ACC112 (cell line): ENCODE data around the gene ZNF398.

Experiments used
- H2AFZ ChIP-seq: fragments of 200-600 bp; sonication (generic); one replicate; pipeline ENCODE4 v1.6.0; 2017; ENCODE audit warnings: antibody characterized with exemption, low read length; ENCODE audit not compliant: unreplicated experiment
- H3K27ac ChIP-seq: fragments of 200-600 bp; sonication (generic); 2 replicates; pipeline ENCODE4 v1.5.1; 2014; ENCODE audit warnings: low read depth, mild to moderate bottlenecking, antibody characterized with exemption, low read length, moderate library complexity
- H3K27me3 ChIP-seq: fragments of 200-600 bp; sonication (generic); 2 replicates; pipeline ENCODE4 v1.6.1; 2014; ENCODE audit warnings: mild to moderate bottlenecking, antibody characterized with exemption, low read length, moderate library complexity, mixed read lengths; ENCODE audit not compliant: insufficient read depth
- H3K36me3 ChIP-seq: fragments of 200-600 bp; sonication (generic); 2 replicates; pipeline ENCODE4 v1.6.1; 2016; ENCODE audit warnings: mild to moderate bottlenecking, antibody characterized with exemption, low read length, moderate library complexity, mixed read lengths; ENCODE audit not compliant: insufficient read depth
- H3K4me1 ChIP-seq: fragments of 200-600 bp; sonication (generic); one replicate; pipeline ENCODE4 v1.6.1; 2016; ENCODE audit warnings: low read length, mixed read lengths; ENCODE audit not compliant: insufficient read depth, unreplicated experiment, control insufficient read depth
- H3K4me3 ChIP-seq: fragments of 200-600 bp; sonication (generic); 2 replicates; pipeline ENCODE4 v1.5.1; 2014; ENCODE audit warnings: mild to moderate bottlenecking, low read depth, low read length
- H3K79me2 ChIP-seq: fragments of 200-600 bp; sonication (generic); one replicate; pipeline ENCODE4 v1.6.0; 2016; ENCODE audit warnings: low read length; ENCODE audit not compliant: control insufficient read depth, unreplicated experiment, insufficient read depth

ZNF398 gene

DNA sequence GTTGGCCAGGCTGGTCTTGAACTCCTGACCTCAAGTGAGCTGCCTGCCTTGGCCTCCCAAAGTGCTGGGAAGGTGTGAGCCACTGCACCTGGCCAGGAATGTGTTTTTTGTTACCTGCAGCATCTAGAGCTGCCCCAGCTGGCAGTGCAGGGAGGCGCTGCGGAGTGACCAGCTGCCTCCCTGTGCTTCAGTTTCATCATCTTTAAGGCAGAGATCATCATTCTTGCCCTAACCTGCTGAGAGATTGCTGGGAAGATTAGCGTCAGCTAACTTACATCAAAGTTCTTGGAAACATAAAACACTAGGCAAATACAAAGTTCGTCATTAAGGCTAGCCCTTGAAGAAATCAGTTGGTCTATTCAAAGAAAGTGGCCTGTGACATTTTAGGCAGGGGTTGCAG, 50.4 kb downstream of the ZNF398 start:
- peaks cover 22% of the 10 kb centered on the region for H3K36me3 ChIP-seq
- no peak overlapping the region for H2AFZ ChIP-seq
- peaks cover 22% of the 10 kb centered on the region for H3K4me1 ChIP-seq
- H3K79me2 ChIP-seq = peaks cover 57% of the 10 kb centered on the region
- no peak overlapping the region for H3K27ac ChIP-seq
- no peak overlapping the region; the same call in 1 of the 2 replicates for H3K4me3 ChIP-seq
- no peaks in the 10 kb centered on the region for H3K27me3 ChIP-seq

DNA sequence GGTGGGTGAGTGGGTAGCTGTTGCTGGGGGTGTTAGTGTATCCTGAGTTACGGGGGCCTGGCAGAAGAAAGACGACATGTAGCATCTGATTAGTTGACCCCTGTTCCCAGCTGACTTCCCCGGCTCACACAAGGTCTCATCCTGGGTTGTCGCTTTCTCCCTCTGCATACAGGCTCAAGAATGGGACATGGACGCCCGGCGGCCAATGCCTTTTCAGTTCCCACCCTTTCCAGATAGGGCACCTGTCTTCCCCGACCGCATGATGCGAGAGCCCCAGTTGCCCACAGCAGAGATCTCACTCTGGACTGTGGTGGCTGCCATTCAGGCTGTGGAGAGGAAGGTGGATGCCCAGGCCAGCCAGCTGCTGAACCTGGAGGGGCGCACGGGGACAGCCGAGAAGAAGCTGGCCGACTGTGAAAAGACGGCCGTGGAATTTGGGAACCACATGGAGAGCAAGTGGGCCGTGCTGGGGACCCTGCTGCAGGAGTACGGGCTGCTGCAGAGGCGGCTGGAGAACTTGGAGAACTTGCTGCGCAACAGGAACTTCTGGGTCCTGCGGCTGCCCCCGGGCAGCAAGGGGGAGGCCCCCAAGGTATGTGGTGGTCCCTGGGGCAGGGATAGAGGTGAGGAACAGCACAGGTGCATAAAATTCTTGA, 51.0 kb downstream of the ZNF398 start:
- peaks cover 57% of the 10 kb centered on the region for H3K79me2 ChIP-seq
- H3K36me3 ChIP-seq = peaks cover 28% of the 10 kb centered on the region
- no peak overlapping the region for H2AFZ ChIP-seq
- H3K4me1 ChIP-seq = peaks cover 22% of the 10 kb centered on the region
- H3K27me3 ChIP-seq = no peaks in the 10 kb centered on the region
- H3K4me3 ChIP-seq = no peak overlapping the region
- no peak overlapping the region for H3K27ac ChIP-seq

DNA sequence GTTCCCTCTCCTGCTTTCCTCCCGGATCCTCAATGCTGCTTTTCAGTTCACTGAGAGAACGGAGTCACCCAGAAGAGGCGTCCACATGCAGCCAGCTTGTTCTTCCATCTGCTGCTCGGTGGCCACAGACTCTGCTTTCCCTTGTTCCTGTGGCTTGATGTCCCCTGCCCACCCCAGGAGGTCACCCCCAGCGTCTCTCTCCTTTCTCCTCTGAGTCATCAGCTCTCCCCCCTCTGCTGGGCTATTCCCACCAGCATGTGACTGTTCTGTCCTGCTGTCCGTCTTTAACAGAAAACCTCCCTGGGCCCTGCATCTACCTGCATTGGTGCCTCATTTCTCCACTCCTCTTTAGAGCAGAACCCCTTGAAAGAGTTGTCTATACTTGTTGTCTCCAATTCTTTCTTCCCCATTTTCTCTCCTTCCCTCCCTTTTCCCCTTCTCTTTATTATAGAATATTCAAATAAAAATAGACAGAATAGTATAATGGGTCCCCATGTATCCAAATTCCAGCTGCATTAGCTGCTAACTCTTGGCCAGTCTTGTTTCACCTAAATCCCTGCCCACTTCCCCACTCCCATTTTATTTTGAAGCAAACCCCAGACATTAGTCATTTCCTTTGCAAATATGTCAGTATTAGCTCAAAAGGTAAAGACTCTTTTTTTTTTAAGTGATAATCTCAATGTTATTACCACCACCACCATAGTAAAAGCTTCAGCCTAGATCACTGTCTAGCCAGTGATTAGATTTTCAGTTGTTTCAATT, 52.2 kb downstream of the ZNF398 start:
- no peak overlapping the region for H3K4me3 ChIP-seq
- peaks cover 68% of the 10 kb centered on the region for H3K79me2 ChIP-seq
- H3K4me1 ChIP-seq = peaks cover 22% of the 10 kb centered on the region
- H3K27ac ChIP-seq = peak overlapping the region; percentile 43
- H3K36me3 ChIP-seq = peaks cover 39% of the 10 kb centered on the region
- no peak overlapping the region for H2AFZ ChIP-seq
- no peaks in the 10 kb centered on the region for H3K27me3 ChIP-seq

DNA sequence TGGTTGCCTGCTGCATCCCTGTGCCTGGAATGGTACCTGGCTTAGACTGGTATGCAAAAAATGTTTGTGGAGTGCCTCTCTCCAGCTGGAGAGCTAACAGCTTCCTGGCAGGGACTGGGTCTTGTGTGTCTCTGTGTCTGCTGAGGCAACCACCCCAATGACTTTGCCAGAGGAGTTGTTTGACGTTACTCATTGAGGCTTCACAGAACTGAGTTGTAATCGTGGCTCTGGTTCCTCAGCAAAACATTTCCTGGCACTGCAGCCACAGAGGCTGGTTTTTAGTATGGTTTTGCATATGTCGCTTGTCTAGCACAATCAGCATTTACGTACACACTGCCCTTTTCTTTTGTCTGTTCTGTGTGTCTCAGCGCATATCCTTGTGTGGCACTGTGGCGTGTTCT, 55.6 kb downstream of the ZNF398 start:
- H3K4me1 ChIP-seq = peaks cover 15% of the 10 kb centered on the region
- no peak overlapping the region for H3K27ac ChIP-seq
- peaks cover 56% of the 10 kb centered on the region for H3K36me3 ChIP-seq
- no peak overlapping the region for H2AFZ ChIP-seq
- no peaks in the 10 kb centered on the region for H3K27me3 ChIP-seq
- H3K4me3 ChIP-seq = no peak overlapping the region
- H3K79me2 ChIP-seq = peaks cover 38% of the 10 kb centered on the region

DNA sequence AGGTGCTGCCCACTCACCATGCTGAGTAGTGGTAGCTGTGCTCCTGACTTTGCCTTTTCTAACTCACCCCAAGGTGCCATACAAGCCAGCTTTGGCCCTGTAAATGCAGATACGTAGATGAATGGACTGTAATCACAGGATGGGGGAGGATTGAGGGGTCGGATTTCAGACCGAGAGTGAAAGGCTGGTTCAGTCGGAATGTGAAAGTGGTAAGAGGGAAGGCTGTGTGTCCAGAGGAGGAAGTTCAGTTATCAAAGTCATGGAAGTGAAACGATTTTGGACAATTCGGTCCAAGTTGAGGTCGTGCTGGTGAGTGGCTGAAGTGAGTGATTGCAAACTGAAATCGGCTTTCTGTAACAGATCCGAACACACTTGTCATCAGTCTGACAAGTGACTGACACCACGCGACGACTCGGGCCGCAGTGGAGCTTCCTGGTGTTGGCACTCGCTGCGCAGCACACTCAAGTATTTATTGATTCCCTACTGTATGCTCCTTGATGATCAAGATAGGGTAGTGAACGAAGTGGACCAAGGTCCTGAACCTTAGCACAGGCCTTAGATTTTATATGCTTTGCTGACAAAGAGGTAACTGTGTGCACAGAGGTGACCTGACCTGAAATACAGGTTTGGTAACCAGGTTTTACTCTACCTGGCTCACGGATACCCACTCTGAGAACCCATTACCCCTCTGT, 58.6 kb downstream of the ZNF398 start:
- Histone ChIP-seq H3K79me2 (peaks cover 19% of the 10 kb centered on the region), H3K4me3 (no peak overlapping the region), H3K27me3 (no peaks in the 10 kb centered on the region), H3K27ac (no peak overlapping the region), H3K4me1 (peaks cover 4% of the 10 kb centered on the region), H3K36me3 (peaks cover 50% of the 10 kb centered on the region), H2AFZ (no peak overlapping the region)

DNA sequence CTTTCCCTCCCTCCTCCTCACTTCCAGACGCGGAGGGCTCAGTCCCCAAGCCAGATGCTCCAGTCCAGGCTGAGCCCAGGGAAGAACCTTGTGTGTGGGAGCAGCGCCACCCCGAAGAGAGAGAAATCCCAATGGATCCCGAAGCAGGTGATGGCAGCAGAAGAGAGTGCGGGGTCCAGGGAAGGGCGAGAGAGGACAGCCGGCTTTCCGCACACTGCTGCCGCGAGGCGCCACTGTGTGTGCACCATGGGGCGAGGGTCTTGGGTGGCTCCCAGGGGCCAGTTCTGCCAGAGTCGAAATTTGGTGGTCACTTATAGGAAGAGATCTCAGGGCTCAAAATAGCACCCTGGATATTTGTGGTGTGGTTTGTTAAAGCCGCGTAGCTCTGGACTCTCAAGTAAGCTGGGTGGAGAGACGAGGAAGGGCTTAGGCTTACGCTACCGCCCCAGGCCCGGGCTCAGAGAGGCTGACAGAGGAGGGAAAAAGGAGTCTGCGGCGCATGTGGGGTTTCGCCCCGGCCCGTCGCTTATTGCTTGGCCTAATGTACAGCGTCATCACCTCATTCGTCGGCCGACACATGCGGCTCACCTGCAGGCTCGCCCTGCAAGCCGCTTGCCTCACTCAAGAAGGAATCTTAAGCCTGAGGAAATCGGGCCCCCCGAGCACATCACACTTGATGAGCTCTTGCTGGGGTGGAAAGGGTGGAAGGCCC, 60.2 kb downstream of the ZNF398 start:
- H3K79me2 ChIP-seq = peaks cover 11% of the 10 kb centered on the region
- H3K4me1 ChIP-seq = peaks cover 4% of the 10 kb centered on the region
- H3K27me3 ChIP-seq = no peaks in the 10 kb centered on the region
- no peak overlapping the region for H3K4me3 ChIP-seq
- H3K27ac ChIP-seq = no peak overlapping the region
- H3K36me3 ChIP-seq = peaks cover 53% of the 10 kb centered on the region
- H2AFZ ChIP-seq = no peak overlapping the region

DNA sequence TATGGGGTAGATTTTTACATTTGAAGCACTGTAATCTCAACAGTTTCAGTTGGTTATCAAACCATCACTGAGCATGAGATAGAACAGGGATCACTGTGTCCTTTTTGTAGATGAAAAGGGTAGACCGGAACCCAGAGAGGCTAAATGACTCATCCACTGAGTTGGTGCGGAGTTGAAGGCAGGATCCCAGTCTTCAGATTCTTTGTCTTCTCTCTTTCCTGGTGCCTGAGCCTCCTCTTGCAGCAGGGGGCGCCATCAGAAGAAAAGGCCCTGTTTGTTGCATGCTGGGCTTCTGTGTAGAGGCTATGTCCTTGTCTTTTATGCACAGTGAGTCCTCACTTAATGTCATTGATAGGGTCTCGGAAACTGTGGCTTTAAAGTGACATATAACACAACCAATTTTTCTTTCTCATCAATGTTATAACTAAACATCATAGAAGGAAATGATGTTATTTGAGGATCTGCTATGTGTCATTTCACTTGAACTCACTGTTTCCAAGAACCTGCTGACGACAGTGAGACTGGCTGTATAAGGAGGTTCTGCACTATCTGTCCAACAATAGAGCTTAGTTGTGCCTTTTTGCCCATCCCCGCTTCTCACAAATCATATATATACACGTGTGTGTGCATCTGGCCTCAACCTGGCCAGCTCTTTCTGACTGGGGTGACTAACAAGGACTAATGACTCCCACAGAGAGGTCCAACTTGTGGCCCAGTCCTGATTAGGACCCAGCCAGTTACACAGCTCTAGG, 62.4 kb downstream of the ZNF398 start:
- H3K36me3 ChIP-seq = peaks cover 50% of the 10 kb centered on the region

DNA sequence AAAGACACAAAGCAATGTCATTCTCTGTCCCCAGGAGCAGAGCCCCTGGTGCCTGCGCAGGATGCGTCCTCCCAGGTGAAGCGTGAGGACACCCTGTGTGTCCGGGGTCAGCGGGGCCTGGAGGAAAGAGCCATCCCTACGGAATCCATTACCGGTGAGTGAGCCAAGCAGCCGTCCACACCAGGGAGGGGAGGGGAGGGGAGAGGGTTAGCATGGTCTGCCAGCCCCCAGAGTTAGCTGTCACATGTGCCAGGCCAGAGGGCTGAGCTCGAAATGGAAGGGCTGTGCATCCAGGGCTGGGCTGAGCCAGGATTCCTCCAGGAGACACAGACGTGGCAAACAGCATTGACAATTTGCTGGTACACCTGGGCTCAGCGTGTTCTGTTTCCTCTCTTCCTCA, 63.3 kb downstream of the ZNF398 start:
- H3K36me3 ChIP-seq = peaks cover 54% of the 10 kb centered on the region
- no peak overlapping the region for H3K27ac ChIP-seq
- peaks cover 4% of the 10 kb centered on the region for H3K4me1 ChIP-seq

More for the DNA sequence above, 62.4 kb downstream of the ZNF398 start:
- Histone ChIP-seq H3K4me3 (no peak overlapping the region), H2AFZ (no peak overlapping the region), H3K27me3 (no peaks in the 10 kb centered on the region), H3K4me1 (peaks cover 4% of the 10 kb centered on the region), H3K79me2 (no peaks in the 10 kb centered on the region), H3K27ac (peak overlapping the region; percentile 29; the same call in 1 of the 2 replicates)

DNA sequence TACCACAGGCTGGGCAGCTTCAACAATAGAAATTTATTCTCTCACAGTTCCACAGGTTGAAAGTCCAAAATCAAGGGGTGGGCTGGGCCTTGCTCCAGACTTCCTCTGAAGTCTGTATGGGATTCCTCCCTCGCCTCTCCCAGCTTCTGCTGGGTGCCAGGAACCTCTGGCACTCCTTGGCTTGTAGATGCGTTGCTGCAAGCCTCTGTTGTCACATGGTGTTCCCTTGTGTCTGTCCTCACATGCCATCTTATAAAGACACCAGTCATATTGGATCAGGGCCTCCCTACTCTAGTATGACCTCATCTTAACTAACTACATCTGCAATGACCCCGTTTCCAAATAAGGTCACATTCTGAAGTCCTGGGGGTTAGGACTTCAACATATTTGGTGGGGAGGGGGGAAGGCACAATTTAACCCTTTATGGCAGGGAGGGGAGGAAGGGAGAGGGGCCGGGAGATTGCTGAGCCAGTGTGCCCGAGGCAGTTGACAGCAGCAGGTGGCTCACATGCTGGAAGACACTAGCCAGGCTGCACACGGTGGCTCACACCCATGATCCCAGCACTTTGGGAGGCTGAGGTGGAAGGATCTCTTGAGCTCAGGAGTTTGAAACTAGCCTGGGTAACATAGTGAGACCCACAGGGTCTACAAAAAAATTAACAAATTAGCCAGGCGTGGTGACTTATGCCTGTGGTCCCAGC, 66.9 kb downstream of the ZNF398 start:
- H3K27ac ChIP-seq = no peak overlapping the region
- H3K36me3 ChIP-seq = peaks cover 55% of the 10 kb centered on the region

More for the DNA sequence above, 63.3 kb downstream of the ZNF398 start:
- H3K27me3 ChIP-seq = no peaks in the 10 kb centered on the region
- H3K4me3 ChIP-seq = no peak overlapping the region
- H2AFZ ChIP-seq = no peak overlapping the region
- H3K79me2 ChIP-seq = peaks cover 1% of the 10 kb centered on the region

More for the DNA sequence above, 66.9 kb downstream of the ZNF398 start:
- H3K79me2 ChIP-seq = peaks cover 3% of the 10 kb centered on the region
- peaks cover 3% of the 10 kb centered on the region for H3K4me1 ChIP-seq
- H3K4me3 ChIP-seq = no peak overlapping the region
- no peaks in the 10 kb centered on the region for H3K27me3 ChIP-seq
- H2AFZ ChIP-seq = no peak overlapping the region
